Stimulated activated CD4-positive, alpha-beta T cell treated with anti-CD3 and anti-CD28 coated beads, Interleukin-1b, Interleukin-23, amount 100 ng/mL, for 48 hours (primary cell): ENCODE measurements around the gene SLC6A12.
A peak's percentile ranks its signal among the peaks of the same experiment; 100 is the strongest.
"Not testable (repeated sequence)": the region's sequence is repeated elsewhere in the genome, so short reads cannot be mapped to it uniquely, and the experiment has no call there.

Experiments used
- DNase-seq: peaks from one replicate; pipeline ENCODE4 v3.0.0-alpha.2; 2020

SLC6A12 gene

GRCh38 chr12:195951-196350 lies 18.0 kb downstream of the SLC6A12 start:
- no peak for DNase-seq

- no peak for DNase-seq
These were observed 18.8 kb downstream of the SLC6A12 start for GRCh38 chr12:195156-195555.

GRCh38 chr12:194276-194675 lies 19.7 kb downstream of the SLC6A12 start:
- DNase-seq, result no peak

GRCh38 chr12:193261-193660 lies 20.7 kb downstream of the SLC6A12 start:
- no peak for DNase-seq

GRCh38 chr12:191541-191940 lies 22.4 kb downstream of the SLC6A12 start:
- DNase-seq, result no peak

GRCh38 chr12:190881-191280 lies 23.1 kb downstream of the SLC6A12 start:
- DNase-seq, result no peak

GRCh38 chr12:189622-189962 lies 24.4 kb downstream of the SLC6A12 start:
- DNase-seq, result no peak

- peak; percentile 46 for DNase-seq
These were observed 24.9 kb downstream of the SLC6A12 start for GRCh38 chr12:188910-189621.

GRCh38 chr12:187986-188909 lies 25.7 kb downstream of the SLC6A12 start:
- DNase-seq, result not testable (repeated sequence)

GRCh38 chr12:186006-186625 lies 27.8 kb downstream of the SLC6A12 start:
- DNase-seq, result no peak

GRCh38 chr12:185576-185955 lies 28.4 kb downstream of the SLC6A12 start:
- DNase-seq, result no peak

GRCh38 chr12:184811-185575 lies 29.0 kb downstream of the SLC6A12 start:
- DNase-seq, result no peak

GRCh38 chr12:182381-182892 lies 31.5 kb downstream of the SLC6A12 start:
- DNase-seq, result no peak

- DNase-seq, result no peak
These were observed 32.0 kb downstream of the SLC6A12 start for GRCh38 chr12:181921-182320.

GRCh38 chr12:180445-180844 lies 33.5 kb downstream of the SLC6A12 start:
- no peak for DNase-seq

- no peak for DNase-seq
These were observed 34.1 kb downstream of the SLC6A12 start for GRCh38 chr12:179885-180284.

GRCh38 chr12:179131-179884 lies 34.6 kb downstream of the SLC6A12 start:
- DNase-seq, result no peak

GRCh38 chr12:178829-179109 lies 35.2 kb downstream of the SLC6A12 start:
- no peak for DNase-seq

- DNase-seq, result no peak
These were observed 35.8 kb downstream of the SLC6A12 start for GRCh38 chr12:177980-178828.

- DNase-seq, result no peak
These were observed 36.5 kb downstream of the SLC6A12 start for GRCh38 chr12:177336-177979.
